Right lobe of liver (tissue), 6 donors: ENCODE measurements around the gene SNED1. TPM values are rescaled to one million over a fixed set of nuclear protein-coding genes. Genes with fewer than 3 reads are reported as not detected.

Experiments
- ATAC-seq, 4 donors: fragments of 200-7000 bp; cut with Tn5 transposase; one replicate each; pipeline ENCODE4 v1.9.1; 2020; ENCODE audit warnings: mild to moderate bottlenecking in 4 of 4, moderate library complexity in 4 of 4
- DNase-seq, 3 donors: peaks; one replicate each; pipeline ENCODE4 v3.0.0-alpha.2; 2020
- H3K27ac ChIP-seq, 3 donors: fragments of 200-600 bp; one replicate each; pipeline ENCODE4 v1.8.0; 2022
- H3K27me3 ChIP-seq, 2 donors: fragments of 200-600 bp; one replicate each; pipeline ENCODE4 v1.8.0; 2022
- H3K36me3 ChIP-seq, 4 donors: fragments of 200-600 bp; sonication (generic) in 1 of 4; one replicate each; pipeline versions ENCODE4 v1.5.1 to v1.8.0; 2017 to 2022; ENCODE audit warnings: control low read depth in 1 of 4
- H3K4me1 ChIP-seq, 4 donors: fragments of 200-600 bp; sonication (generic) in 1 of 4; one replicate each; pipeline versions ENCODE4 v1.5.1 to v1.8.0; 2017 to 2022; ENCODE audit warnings: control low read depth in 1 of 4
- H3K4me3 ChIP-seq, 3 donors: fragments of 200-600 bp; one replicate each; pipeline ENCODE4 v1.8.0; 2022
- H3K9me3 ChIP-seq, 4 donors: fragments of 200-600 bp; sonication (generic) in 1 of 4; one replicate each; pipeline versions ENCODE4 v1.5.1 to v1.8.0; 2017 to 2022; ENCODE audit warnings: control low read depth in 1 of 4
- POLR2A ChIP-seq: fragments of 450-650 bp; IDR thresholded peaks from one replicate; pipeline ENCODE4 v1.6.1; 2017; ENCODE audit warnings: antibody characterized with exemption, mild to moderate bottlenecking
- WGBS: methylation state at CpG from one replicate; pipeline ENCODE4 v1.1.6; 2018; ENCODE audit warnings: low coverage, low lambda C conversion rate; ENCODE audit not compliant: insufficient coverage; ENCODE audit errors: missing lambda C conversion rate; 5-methylcytosine and 5-hydroxymethylcytosine counted together
- intact Hi-C, 2 donors: fragments of 100-400 bp; cut with DNase I; formaldehyde crosslinking; loops; one replicate each; pipeline versions ENCODE4 v1.11.2 to v1.14.1; 2022
- total RNA-seq, 6 experiments: library from RNA; depleted of rRNA in 2 of 6; stranded (reverse); fragments of >200 nt in 2 of 6; fragmentation: NEBNext Ultra II Directional in 3 of 6; extraction: Animal tissue kit (Norgen Biotek cat#: 25700) in 3 of 6; gene quantifications; one replicate each; pipeline versions ENCODE4 v1.1.0 to v1.2.4, GENCODE V29; 2016 to 2023
- TF ChIP-seq, protein P1 (sequence below), 4 donors: fragments of 200-600 bp in 3 of 4; fragments of 450-650 bp in 1 of 4; IDR thresholded peaks; one replicate each; pipeline versions ENCODE4 v1.5.1 to v1.8.0; 2016 to 2022; ENCODE audit warnings: antibody characterized with exemption in 4 of 4, mild to moderate bottlenecking in 2 of 4
- donor health status: DM: no; HTN: yes; CAD: no.
- donor health status: DM: no; HTN: no; CAD: no.
- donor health status: DM: no; HTN: no; CAD: no.
- donor health status: DM: no; HTN: yes; CAD: no.
- donor health status: DM: no; HTN: yes; CAD: no.

Gene SNED1
- total RNA-seq, 6 experiments from 2014 or later: 7.4 to 27.8 (median 13.2) TPM

DNA sequence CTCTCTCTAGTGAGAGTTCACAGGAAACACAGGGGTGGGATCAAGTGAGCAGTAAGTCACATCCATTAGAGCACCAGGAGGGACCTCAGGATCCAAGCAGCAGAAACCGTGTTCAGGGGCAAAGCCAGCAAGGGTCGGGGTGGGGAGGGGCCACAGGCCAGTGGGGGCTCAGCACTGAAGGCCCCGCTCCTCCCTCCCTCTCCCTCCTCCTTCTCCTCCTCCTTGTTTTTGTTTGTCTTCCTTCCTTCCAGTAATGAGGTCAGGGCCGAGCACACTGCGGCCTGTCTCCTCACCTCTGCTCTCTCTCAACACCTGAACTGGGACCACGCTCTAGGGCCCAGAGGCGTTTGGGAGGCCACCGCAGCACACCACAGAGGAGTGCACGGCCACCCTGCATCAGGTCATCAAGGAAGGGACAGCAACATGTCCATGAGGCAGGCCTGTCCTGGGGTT is 82.8 kb downstream of the SNED1 start:
- H3K4me1 ChIP-seq: peaks cover 0 to 22% (median 2%) of the 10 kb centered on the region in 4 donors
- H3K36me3 ChIP-seq: peaks cover 0 to 9% (median 1%) of the 10 kb centered on the region in 4 donors
- no CpG with 5 or more reads among the region's 9 CpGs for WGBS
- peak; percentile 12 to 28 (median 22) for ATAC-seq
- TF ChIP-seq POLR2A: no peak
- TF ChIP-seq, protein P1, sequence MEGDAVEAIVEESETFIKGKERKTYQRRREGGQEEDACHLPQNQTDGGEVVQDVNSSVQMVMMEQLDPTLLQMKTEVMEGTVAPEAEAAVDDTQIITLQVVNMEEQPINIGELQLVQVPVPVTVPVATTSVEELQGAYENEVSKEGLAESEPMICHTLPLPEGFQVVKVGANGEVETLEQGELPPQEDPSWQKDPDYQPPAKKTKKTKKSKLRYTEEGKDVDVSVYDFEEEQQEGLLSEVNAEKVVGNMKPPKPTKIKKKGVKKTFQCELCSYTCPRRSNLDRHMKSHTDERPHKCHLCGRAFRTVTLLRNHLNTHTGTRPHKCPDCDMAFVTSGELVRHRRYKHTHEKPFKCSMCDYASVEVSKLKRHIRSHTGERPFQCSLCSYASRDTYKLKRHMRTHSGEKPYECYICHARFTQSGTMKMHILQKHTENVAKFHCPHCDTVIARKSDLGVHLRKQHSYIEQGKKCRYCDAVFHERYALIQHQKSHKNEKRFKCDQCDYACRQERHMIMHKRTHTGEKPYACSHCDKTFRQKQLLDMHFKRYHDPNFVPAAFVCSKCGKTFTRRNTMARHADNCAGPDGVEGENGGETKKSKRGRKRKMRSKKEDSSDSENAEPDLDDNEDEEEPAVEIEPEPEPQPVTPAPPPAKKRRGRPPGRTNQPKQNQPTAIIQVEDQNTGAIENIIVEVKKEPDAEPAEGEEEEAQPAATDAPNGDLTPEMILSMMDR (IDR thresholded peaks at IDR 0.05): no peak
- intact Hi-C loops: no loop called here
- no peaks in the 10 kb centered on the region for H3K9me3 ChIP-seq
- no peak overlapping the region for H3K27ac ChIP-seq
- DNase-seq: no peak
- H3K4me3 ChIP-seq: no peak overlapping the region
- H3K27me3 ChIP-seq: no peaks in the 10 kb centered on the region

DNA sequence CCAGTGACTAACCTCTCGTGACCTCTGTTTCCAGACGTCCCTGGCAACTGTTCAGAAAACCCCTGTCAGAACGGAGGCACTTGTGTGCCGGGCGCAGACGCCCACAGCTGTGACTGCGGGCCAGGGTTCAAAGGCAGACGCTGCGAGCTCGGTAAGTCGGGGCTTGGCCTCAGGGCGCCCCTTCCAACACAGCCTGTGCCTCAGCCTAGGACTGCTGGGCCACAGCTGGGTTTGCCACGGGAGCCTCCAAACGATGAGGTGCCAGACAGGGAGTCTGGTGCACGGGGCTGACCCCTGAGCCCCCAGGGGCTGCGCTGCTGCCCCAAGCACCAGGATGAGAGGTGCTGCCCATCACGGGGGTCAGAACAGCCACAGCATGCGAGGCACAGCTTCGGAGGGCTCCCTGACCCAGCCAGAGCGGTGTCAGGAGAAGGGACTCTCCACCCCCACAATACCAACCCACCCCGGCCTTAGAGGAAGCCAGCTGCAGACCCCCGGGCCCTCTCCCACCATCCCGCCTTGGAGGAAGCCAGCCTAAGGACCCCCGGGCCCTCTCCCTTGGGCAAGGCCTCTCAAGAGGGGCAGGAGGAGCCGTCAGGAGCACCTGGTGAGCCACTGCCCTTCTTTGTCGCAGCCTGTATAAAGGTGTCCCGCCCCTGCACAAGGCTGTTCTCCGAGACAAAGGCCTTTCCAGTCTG is 83.4 kb downstream of the SNED1 start:
- Histone ChIP-seq H3K4me1 (peaks cover 0 to 22% (median 2%) of the 10 kb centered on the region in 4 donors), H3K36me3 (peaks cover 0 to 14% (median 3%) of the 10 kb centered on the region in 4 donors), H3K4me3 (no peak overlapping the region), H3K27me3 (no peaks in the 10 kb centered on the region), H3K27ac (no peak overlapping the region), H3K9me3 (no peaks in the 10 kb centered on the region)
- ATAC-seq: peak in 2 of 4 donors; percentile 18 to 19
- 90% methylated on average over 2 of the region's 28 CpGs for WGBS
- no peak for TF ChIP-seq POLR2A
- TF ChIP-seq, protein P1 (IDR thresholded peaks at IDR 0.05): no peak
- no peak for DNase-seq
- intact Hi-C loops: no loop called here

DNA sequence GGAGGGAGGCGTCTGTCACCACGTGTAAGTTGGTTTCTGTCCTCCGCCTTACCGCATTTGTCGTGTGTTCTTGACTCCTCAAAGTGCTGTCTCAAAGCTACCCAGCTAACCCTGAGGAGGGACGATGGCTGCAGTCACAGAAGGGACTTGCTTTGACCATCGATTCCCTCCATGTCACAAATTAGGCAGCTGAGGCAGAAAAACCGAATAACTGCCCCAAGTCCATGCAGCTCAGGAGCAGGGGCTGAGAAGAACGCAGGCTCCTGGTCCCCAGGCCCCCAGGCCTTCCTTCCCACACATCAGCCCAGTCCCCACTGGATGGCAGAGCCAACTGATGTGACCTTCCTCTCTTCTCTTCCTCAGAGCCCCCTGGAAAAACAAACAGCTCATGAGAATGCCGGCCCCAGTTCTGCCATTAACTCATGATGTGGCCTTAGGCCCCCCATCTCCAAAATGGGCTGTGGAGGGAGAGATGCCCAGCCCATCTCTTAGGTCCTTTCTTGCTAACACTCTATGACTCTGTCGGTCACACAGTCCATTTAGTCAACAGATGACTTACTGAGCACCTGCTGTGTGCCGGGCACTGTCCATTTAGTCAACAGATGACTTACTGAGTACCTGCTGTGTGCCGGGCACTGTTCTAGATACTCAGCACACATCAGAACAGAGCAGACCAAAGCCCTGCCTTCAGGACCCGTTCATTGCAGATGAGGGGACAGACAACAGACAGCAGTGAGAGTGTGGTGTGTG is 84.1 kb downstream of the SNED1 start:
- no peaks in the 10 kb centered on the region for H3K9me3 ChIP-seq
- 84% methylated on average over 4 of the region's 14 CpGs for WGBS
- no peak overlapping the region for H3K27ac ChIP-seq
- ATAC-seq: no peak
- peaks cover 0 to 22% (median 7%) of the 10 kb centered on the region in 4 donors for H3K36me3 ChIP-seq
- peaks cover 0 to 22% (median 2%) of the 10 kb centered on the region in 4 donors for H3K4me1 ChIP-seq
- H3K4me3 ChIP-seq: no peak overlapping the region
- TF ChIP-seq, protein P1 (IDR thresholded peaks at IDR 0.05): no peak
- TF ChIP-seq POLR2A: no peak
- DNase-seq: no peak
- intact Hi-C loops: no loop called here
- no peaks in the 10 kb centered on the region for H3K27me3 ChIP-seq

DNA sequence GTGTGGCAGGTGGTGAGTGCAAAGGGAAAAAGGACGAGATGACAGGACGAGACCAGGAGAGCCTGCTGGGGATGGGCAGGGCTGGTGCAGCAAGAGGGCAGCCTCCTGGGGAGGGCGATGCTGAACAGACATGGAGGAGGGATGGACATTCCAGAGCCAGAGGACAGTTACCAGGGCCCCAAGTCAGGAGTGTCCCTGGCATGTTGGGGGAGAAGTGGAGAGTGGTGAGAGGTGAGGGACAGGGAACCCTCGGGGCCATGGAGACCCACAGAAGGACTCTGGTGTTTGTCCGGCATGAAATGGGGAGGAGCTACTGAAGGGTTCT is 84.6 kb downstream of the SNED1 start:
- WGBS: 76% methylated on average over 4 of the region's 5 CpGs
- Histone ChIP-seq H3K27ac (no peak overlapping the region), H3K27me3 (no peaks in the 10 kb centered on the region), H3K4me3 (no peak overlapping the region), H3K9me3 (no peaks in the 10 kb centered on the region), H3K36me3 (peaks cover 0 to 27% (median 11%) of the 10 kb centered on the region in 4 donors), H3K4me1 (peaks cover 0 to 22% (median 2%) of the 10 kb centered on the region in 4 donors)
- ATAC-seq: no peak
- DNase-seq: no peak
- intact Hi-C loops: no loop called here
- TF ChIP-seq POLR2A: no peak
- TF ChIP-seq, protein P1 (IDR thresholded peaks at IDR 0.05): no peak
